ENCODE results near the gene CAMK2A. TPM values are rescaled to one million over a fixed set of nuclear protein-coding genes. Genes with fewer than 3 reads are reported as not detected.

CAMK2A gene
- total and polyA plus RNA-seq, 4 donors = under 0.01 TPM; not detected in 3

DNA sequence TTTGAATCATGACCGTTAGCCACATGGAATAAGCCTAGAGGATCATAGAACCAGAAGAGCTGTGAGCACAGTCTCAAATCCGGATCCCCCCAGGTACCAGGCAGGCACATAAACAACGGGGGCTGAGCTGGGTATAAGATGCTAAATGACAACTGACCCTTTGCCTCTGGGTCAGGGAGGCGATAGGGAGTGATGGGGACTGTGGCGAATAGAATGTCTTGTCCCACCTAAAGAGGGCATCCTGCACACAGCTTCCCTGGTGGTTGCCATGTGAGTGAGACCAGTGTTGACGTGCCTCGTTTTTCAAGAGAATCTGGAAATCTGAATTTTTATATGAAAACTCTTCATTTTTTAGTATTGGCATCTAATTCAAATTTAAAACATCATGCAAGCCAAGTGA lies 66.1 kb downstream of the CAMK2A start:
- H3K4me3 ChIP-seq (ENCODE audit: low read depth in 1 of 3, low read length in 3 of 3) = no peak overlapping the region

DNA sequence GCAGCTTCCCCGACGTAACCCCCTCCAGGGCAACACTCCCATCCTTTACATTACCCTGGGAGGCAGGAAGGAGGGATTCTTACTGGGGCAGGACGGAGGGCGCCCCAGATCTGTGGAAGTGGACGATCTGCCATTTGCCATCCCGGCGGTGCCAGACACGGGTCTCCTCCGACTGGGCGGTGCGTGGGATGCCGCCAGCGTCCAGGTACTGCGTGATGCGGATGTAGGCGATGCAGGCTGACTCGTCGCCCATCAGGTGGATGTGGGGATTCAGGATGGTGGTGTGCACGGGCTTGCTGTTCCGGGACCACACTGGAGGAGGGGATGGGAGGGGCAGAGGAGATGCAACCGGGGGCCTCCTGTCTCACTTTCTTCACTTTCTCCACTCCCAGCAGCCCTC lies 66.7 kb downstream of the CAMK2A start:
- H3K4me1 ChIP-seq (ENCODE audit: control insufficient read depth in 4 of 4, insufficient read depth in 4 of 4, low read length in 3 of 4) = no peaks in the 10 kb centered on the region
- no peaks in the 10 kb centered on the region for H3K27me3 ChIP-seq (ENCODE audit: control insufficient read depth in 4 of 4, insufficient read depth in 4 of 4, low read length in 3 of 4)
- 92% methylated on average over 21 of the region's 21 CpGs for WGBS
- H3K9me3 ChIP-seq (ENCODE audit: control insufficient read depth in 4 of 4, low read length in 3 of 4) = no peaks in the 10 kb centered on the region
- no peak for DNase-seq (ENCODE audit: low spot score)
- no peak overlapping the region for H3K9ac ChIP-seq (ENCODE audit: low read depth in 1 of 2, low read length in 2 of 2)
- no peak overlapping the region for H3K4me3 ChIP-seq (ENCODE audit: low read depth in 1 of 3, low read length in 3 of 3)
- no peak overlapping the region for H3K27ac ChIP-seq (ENCODE audit: low read depth in 1 of 2, low read length in 2 of 2)
- H3K36me3 ChIP-seq (ENCODE audit: control insufficient read depth in 4 of 4, insufficient read depth in 3 of 4, low read depth in 1 of 4, low read length in 3 of 4) = no peaks in the 10 kb centered on the region
- TF ChIP-seq HNF4G (IDR thresholded peaks at IDR 0.05) = no peak
- TF ChIP-seq YY1 (IDR thresholded peaks at IDR 0.05) = no peak
- no peak for TF ChIP-seq TAF1 (conservative IDR thresholded peaks at IDR 0.05)
- no peak for TF ChIP-seq FOXA2 (IDR thresholded peaks at IDR 0.05)
- TF ChIP-seq SP1 (IDR thresholded peaks at IDR 0.05) = no peak
- TF ChIP-seq, protein P1, sequence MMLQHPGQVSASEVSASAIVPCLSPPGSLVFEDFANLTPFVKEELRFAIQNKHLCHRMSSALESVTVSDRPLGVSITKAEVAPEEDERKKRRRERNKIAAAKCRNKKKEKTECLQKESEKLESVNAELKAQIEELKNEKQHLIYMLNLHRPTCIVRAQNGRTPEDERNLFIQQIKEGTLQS (IDR thresholded peaks at IDR 0.05) = no peak
- TF ChIP-seq NR2F2 (IDR thresholded peaks at IDR 0.05) = no peak
- TF ChIP-seq, protein P2, sequence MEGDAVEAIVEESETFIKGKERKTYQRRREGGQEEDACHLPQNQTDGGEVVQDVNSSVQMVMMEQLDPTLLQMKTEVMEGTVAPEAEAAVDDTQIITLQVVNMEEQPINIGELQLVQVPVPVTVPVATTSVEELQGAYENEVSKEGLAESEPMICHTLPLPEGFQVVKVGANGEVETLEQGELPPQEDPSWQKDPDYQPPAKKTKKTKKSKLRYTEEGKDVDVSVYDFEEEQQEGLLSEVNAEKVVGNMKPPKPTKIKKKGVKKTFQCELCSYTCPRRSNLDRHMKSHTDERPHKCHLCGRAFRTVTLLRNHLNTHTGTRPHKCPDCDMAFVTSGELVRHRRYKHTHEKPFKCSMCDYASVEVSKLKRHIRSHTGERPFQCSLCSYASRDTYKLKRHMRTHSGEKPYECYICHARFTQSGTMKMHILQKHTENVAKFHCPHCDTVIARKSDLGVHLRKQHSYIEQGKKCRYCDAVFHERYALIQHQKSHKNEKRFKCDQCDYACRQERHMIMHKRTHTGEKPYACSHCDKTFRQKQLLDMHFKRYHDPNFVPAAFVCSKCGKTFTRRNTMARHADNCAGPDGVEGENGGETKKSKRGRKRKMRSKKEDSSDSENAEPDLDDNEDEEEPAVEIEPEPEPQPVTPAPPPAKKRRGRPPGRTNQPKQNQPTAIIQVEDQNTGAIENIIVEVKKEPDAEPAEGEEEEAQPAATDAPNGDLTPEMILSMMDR (IDR thresholded peaks at IDR 0.05; ENCODE audit: low read depth, low read length, missing input control) = no peak
- no peak for TF ChIP-seq HNF4A (conservative IDR thresholded peaks at IDR 0.05)
- no peak for TF ChIP-seq RAD21 (IDR thresholded peaks at IDR 0.05)
- TF ChIP-seq RXRA (IDR thresholded peaks at IDR 0.05) = no peak
- TF ChIP-seq, protein P3, sequence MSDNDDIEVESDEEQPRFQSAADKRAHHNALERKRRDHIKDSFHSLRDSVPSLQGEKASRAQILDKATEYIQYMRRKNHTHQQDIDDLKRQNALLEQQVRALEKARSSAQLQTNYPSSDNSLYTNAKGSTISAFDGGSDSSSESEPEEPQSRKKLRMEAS (IDR thresholded peaks at IDR 0.05) = no peak
- TF ChIP-seq GABPA (IDR thresholded peaks at IDR 0.05 in 1 of 2, conservative IDR thresholded peaks at IDR 0.05 in 1 of 2) = no peak
- no peak for TF ChIP-seq JUND (IDR thresholded peaks at IDR 0.05)

More for the DNA sequence above, 66.1 kb downstream of the CAMK2A start:
- TF ChIP-seq, protein P1 (IDR thresholded peaks at IDR 0.05) = no peak
- no peak for TF ChIP-seq RAD21 (IDR thresholded peaks at IDR 0.05)
- TF ChIP-seq, protein P4, sequence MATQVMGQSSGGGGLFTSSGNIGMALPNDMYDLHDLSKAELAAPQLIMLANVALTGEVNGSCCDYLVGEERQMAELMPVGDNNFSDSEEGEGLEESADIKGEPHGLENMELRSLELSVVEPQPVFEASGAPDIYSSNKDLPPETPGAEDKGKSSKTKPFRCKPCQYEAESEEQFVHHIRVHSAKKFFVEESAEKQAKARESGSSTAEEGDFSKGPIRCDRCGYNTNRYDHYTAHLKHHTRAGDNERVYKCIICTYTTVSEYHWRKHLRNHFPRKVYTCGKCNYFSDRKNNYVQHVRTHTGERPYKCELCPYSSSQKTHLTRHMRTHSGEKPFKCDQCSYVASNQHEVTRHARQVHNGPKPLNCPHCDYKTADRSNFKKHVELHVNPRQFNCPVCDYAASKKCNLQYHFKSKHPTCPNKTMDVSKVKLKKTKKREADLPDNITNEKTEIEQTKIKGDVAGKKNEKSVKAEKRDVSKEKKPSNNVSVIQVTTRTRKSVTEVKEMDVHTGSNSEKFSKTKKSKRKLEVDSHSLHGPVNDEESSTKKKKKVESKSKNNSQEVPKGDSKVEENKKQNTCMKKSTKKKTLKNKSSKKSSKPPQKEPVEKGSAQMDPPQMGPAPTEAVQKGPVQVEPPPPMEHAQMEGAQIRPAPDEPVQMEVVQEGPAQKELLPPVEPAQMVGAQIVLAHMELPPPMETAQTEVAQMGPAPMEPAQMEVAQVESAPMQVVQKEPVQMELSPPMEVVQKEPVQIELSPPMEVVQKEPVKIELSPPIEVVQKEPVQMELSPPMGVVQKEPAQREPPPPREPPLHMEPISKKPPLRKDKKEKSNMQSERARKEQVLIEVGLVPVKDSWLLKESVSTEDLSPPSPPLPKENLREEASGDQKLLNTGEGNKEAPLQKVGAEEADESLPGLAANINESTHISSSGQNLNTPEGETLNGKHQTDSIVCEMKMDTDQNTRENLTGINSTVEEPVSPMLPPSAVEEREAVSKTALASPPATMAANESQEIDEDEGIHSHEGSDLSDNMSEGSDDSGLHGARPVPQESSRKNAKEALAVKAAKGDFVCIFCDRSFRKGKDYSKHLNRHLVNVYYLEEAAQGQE (IDR thresholded peaks at IDR 0.05) = no peak
- TF ChIP-seq SP1 (IDR thresholded peaks at IDR 0.05) = no peak
- no peak for TF ChIP-seq FOXA1 (IDR thresholded peaks at IDR 0.05)
- TF ChIP-seq HNF4A (conservative IDR thresholded peaks at IDR 0.05) = no peak
- TF ChIP-seq, protein P2 (IDR thresholded peaks at IDR 0.05; ENCODE audit: low read depth, low read length, missing input control) = no peak
- TF ChIP-seq FOXA2 (IDR thresholded peaks at IDR 0.05) = no peak
- TF ChIP-seq, protein P3 (IDR thresholded peaks at IDR 0.05) = no peak
- TF ChIP-seq RXRA (IDR thresholded peaks at IDR 0.05) = no peak
- TF ChIP-seq TAF1 (conservative IDR thresholded peaks at IDR 0.05) = no peak
- no peak for TF ChIP-seq NR2F2 (IDR thresholded peaks at IDR 0.05)
- H3K27me3 ChIP-seq (ENCODE audit: control insufficient read depth in 4 of 4, insufficient read depth in 4 of 4, low read length in 3 of 4) = no peaks in the 10 kb centered on the region
- H3K9ac ChIP-seq (ENCODE audit: low read depth in 1 of 2, low read length in 2 of 2) = no peak overlapping the region
- no peaks in the 10 kb centered on the region for H3K4me1 ChIP-seq (ENCODE audit: control insufficient read depth in 4 of 4, insufficient read depth in 4 of 4, low read length in 3 of 4)
- no peaks in the 10 kb centered on the region for H3K36me3 ChIP-seq (ENCODE audit: control insufficient read depth in 4 of 4, insufficient read depth in 3 of 4, low read depth in 1 of 4, low read length in 3 of 4)
- 91% methylated on average over 7 of the region's 7 CpGs for WGBS
- H3K9me3 ChIP-seq (ENCODE audit: control insufficient read depth in 4 of 4, low read length in 3 of 4) = no peaks in the 10 kb centered on the region
- no peak overlapping the region for H3K27ac ChIP-seq (ENCODE audit: low read depth in 1 of 2, low read length in 2 of 2)
- no peak for DNase-seq (ENCODE audit: low spot score)
